ENCODE measurements around the gene CHD3. TPM values are rescaled to one million over a fixed set of nuclear protein-coding genes. Genes with fewer than 3 reads are reported as not detected.
A peak's percentile ranks its signal among the peaks of the same experiment; 100 is the strongest.

Gene CHD3
- total and polyA plus RNA-seq, 2 of the 13 experiments (the other 11 are each of a cell fraction or from before 2014, with no cell fraction given): 2.7 to 3.7 TPM

- TF ChIP-seq ZFP91 (CRISPR knock-in tag; IDR thresholded peaks at IDR 0.05; ENCODE audit: borderline replicate concordance) (peak; percentile 62; the same call in 1 of the 2 replicates), ZNF274 (CRISPR knock-in tag; IDR thresholded peaks at IDR 0.05) (peak; percentile 18; the same call in 1 of the 2 replicates), CHD2 (IDR thresholded peaks at IDR 0.05; ENCODE audit: low read depth, low read length) (peak; percentile 89), HOXA7 (CRISPR knock-in tag; IDR thresholded peaks at IDR 0.05) (no peak), HNF1B (CRISPR knock-in tag; IDR thresholded peaks at IDR 0.05) (no peak; the same call in none of the 2 replicates), SOX13 (IDR thresholded peaks at IDR 0.05) (no peak), SOX13 (CRISPR knock-in tag; conservative IDR thresholded peaks at IDR 0.05 in 1 of 2, IDR thresholded peaks at IDR 0.05 in 1 of 2) (0 out of 4 replicates have a peak, but pooled peaks of 1 of the 2 experiments have one; percentile 8), ZNF615 (CRISPR knock-in tag; IDR thresholded peaks at IDR 0.05; ENCODE audit: borderline replicate concordance) (no peak), POGK (CRISPR knock-in tag; conservative IDR thresholded peaks at IDR 0.05) (0 out of 2 replicates have a peak, but pooled peaks have one; percentile 32), TBX2 (CRISPR knock-in tag; IDR thresholded peaks at IDR 0.05; ENCODE audit: borderline replicate concordance) (0 out of 2 replicates have a peak, but pooled peaks have one; percentile 37), PCBP1 (IDR thresholded peaks at IDR 0.05; ENCODE audit: borderline replicate concordance, low read depth, low read length) (0 out of 2 replicates have a peak, but pooled peaks have one; percentile 74), CENPBD1 (CRISPR knock-in tag; IDR thresholded peaks at IDR 0.05; ENCODE audit: borderline replicate concordance, low read depth) (no peak), BRD4 (CRISPR knock-in tag; IDR thresholded peaks at IDR 0.05) (no peak), HMG20B (CRISPR knock-in tag; conservative IDR thresholded peaks at IDR 0.05) (no peak), NFKBIZ (CRISPR knock-in tag; IDR thresholded peaks at IDR 0.05) (no peak)
- TF ChIP-seq, protein P1, sequence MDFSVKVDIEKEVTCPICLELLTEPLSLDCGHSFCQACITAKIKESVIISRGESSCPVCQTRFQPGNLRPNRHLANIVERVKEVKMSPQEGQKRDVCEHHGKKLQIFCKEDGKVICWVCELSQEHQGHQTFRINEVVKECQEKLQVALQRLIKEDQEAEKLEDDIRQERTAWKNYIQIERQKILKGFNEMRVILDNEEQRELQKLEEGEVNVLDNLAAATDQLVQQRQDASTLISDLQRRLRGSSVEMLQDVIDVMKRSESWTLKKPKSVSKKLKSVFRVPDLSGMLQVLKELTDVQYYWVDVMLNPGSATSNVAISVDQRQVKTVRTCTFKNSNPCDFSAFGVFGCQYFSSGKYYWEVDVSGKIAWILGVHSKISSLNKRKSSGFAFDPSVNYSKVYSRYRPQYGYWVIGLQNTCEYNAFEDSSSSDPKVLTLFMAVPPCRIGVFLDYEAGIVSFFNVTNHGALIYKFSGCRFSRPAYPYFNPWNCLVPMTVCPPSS (IDR thresholded peaks at IDR 0.05): no peak
- TF ChIP-seq, protein P2, sequence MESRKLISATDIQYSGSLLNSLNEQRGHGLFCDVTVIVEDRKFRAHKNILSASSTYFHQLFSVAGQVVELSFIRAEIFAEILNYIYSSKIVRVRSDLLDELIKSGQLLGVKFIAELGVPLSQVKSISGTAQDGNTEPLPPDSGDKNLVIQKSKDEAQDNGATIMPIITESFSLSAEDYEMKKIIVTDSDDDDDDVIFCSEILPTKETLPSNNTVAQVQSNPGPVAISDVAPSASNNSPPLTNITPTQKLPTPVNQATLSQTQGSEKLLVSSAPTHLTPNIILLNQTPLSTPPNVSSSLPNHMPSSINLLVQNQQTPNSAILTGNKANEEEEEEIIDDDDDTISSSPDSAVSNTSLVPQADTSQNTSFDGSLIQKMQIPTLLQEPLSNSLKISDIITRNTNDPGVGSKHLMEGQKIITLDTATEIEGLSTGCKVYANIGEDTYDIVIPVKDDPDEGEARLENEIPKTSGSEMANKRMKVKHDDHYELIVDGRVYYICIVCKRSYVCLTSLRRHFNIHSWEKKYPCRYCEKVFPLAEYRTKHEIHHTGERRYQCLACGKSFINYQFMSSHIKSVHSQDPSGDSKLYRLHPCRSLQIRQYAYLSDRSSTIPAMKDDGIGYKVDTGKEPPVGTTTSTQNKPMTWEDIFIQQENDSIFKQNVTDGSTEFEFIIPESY (CRISPR knock-in tag; IDR thresholded peaks at IDR 0.05): no peak
- TF ChIP-seq, protein P3, sequence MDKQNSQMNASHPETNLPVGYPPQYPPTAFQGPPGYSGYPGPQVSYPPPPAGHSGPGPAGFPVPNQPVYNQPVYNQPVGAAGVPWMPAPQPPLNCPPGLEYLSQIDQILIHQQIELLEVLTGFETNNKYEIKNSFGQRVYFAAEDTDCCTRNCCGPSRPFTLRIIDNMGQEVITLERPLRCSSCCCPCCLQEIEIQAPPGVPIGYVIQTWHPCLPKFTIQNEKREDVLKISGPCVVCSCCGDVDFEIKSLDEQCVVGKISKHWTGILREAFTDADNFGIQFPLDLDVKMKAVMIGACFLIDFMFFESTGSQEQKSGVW (CRISPR knock-in tag; IDR thresholded peaks at IDR 0.05; ENCODE audit: borderline replicate concordance): no peak
These were observed 43.3 kb downstream of the CHD3 start, which contains the start of the genes CNTROB and TRAPPC1 (continued) for GRCh38 chr17:7931709-7932482.
